Panc1 (cell line): ENCODE measurements around the gene TMEM184A. TPM values are rescaled to one million over a fixed set of nuclear protein-coding genes. Genes with fewer than 3 reads are reported as not detected.

ENCODE experiments used
- ATAC-seq: fragments of 200-7000 bp; cut with Tn5 transposase; 2 replicates; pipeline ENCODE4 v1.9.1; 2020; ENCODE audit warnings: mild to moderate bottlenecking, moderate library complexity
- BruUV-seq: library from RNA; stranded (reverse); fragments of 400-500 nt; replicated peaks from 2 replicates; lab custom pipeline; 2021; lab: Mats Ljungman, UMichigan
- CTCF ChIA-PET: fragments of 300-600 bp; sonication (Branson Sonifier 250); formaldehyde crosslinking; loops from one replicate; lab custom pipeline; 2022; ENCODE audit warnings: antibody characterized with exemption; lab: Charles Lee
- POLR2A ChIA-PET: fragments of 300-600 bp; sonication (Branson Sonifier 250); formaldehyde crosslinking; loops from one replicate; lab custom pipeline; 2022; ENCODE audit warnings: antibody characterized with exemption; lab: Charles Lee
- DNase-seq: peaks from one replicate; pipeline ENCODE4 v3.0.0-alpha.2; 2010; ENCODE audit warnings: low read depth, low spot score
- H3K27ac ChIP-seq: 2 replicates; pipeline ENCODE4 v1.5.1; 2011; ENCODE audit warnings: mild to moderate bottlenecking, low read length, inconsistent platforms
- H3K27me3 ChIP-seq: fragments of 200-500 bp; sonication (Bioruptor generic); 2 replicates; pipeline ENCODE4 v1.6.0; 2014; ENCODE audit warnings: low read length, inconsistent platforms; ENCODE audit not compliant: control insufficient read depth, insufficient read depth
- H3K36me3 ChIP-seq: fragments of 200-500 bp; sonication (Bioruptor generic); 2 replicates; pipeline ENCODE4 v1.5.1; 2014; ENCODE audit warnings: inconsistent platforms, mild to moderate bottlenecking, low read length, moderate library complexity; ENCODE audit not compliant: control insufficient read depth, insufficient read depth
- H3K4me1 ChIP-seq: 2 replicates; pipeline ENCODE4 v1.5.1; 2011; ENCODE audit warnings: inconsistent platforms, mild to moderate bottlenecking, low read length, moderate library complexity; ENCODE audit not compliant: control insufficient read depth, insufficient read depth
- H3K4me3 ChIP-seq, 2 experiments: 2 replicates each; pipeline ENCODE4 v1.5.1; 2011 to 2012; ENCODE audit warnings: low read depth in 2 of 2, low read length in 2 of 2, mild to moderate bottlenecking in 2 of 2, inconsistent platforms in 1 of 2, moderate library complexity in 1 of 2
- H3K9me3 ChIP-seq: fragments of 200-500 bp; sonication (Bioruptor generic); 2 replicates; pipeline ENCODE4 v1.5.1; 2014; ENCODE audit warnings: low read depth, mild to moderate bottlenecking, inconsistent platforms, low read length, moderate library complexity; ENCODE audit not compliant: control insufficient read depth, insufficient read depth
- POLR2AphosphoS5 ChIP-seq: IDR thresholded peaks from 2 replicates; pipeline ENCODE4 v1.6.1; 2012; ENCODE audit warnings: mild to moderate bottlenecking, low read depth, low read length, moderate library complexity
- SIN3A ChIP-seq: IDR thresholded peaks from 2 replicates; pipeline ENCODE4 v1.6.1; 2012; ENCODE audit warnings: low read depth, mild to moderate bottlenecking, low read length, moderate library complexity, borderline replicate concordance; ENCODE audit not compliant: insufficient read depth
- TCF7L2 ChIP-seq: IDR thresholded peaks from 2 replicates; pipeline ENCODE4 v1.6.1; 2011; ENCODE audit warnings: mild to moderate bottlenecking, low read depth, low read length, inconsistent platforms
- in situ Hi-C: cut with HindIII; loops from 2 replicates; pipeline ENCODE4 v1.10.0; 2016; ENCODE audit warnings: low sequenced_read_pairs, low pct_unique_long_range_greater_than_20kb
- intact Hi-C: fragments of 100-400 bp; cut with micrococcal nuclease; formaldehyde crosslinking; loops from one replicate; pipeline ENCODE4 v1.10.0; 2022; ENCODE audit not compliant: unreplicated experiment
- total RNA-seq: library from RNA; stranded (reverse); gene quantifications from one replicate; pipeline ENCODE4 v1.2.1, GENCODE V29; 2021; ENCODE audit not compliant: unreplicated experiment
- TF ChIP-seq, protein P1 (sequence below), 2 experiments: IDR thresholded peaks; 2 replicates each; pipeline ENCODE4 v1.6.1; 2011 to 2012; ENCODE audit warnings: low read depth in 2 of 2, control low read depth in 1 of 2, low read length in 1 of 2, mild to moderate bottlenecking in 1 of 2, moderate library complexity in 1 of 2; ENCODE audit not compliant: insufficient read depth in 1 of 2
- TF ChIP-seq, protein P2 (sequence below): fragments of 450-650 bp; IDR thresholded peaks from 2 replicates; pipeline ENCODE4 v1.5.1; 2017; ENCODE audit warnings: mild to moderate bottlenecking

The TMEM184A gene
- total RNA-seq, 1 experiment from 2014 or later: 9.2 TPM

DNA sequence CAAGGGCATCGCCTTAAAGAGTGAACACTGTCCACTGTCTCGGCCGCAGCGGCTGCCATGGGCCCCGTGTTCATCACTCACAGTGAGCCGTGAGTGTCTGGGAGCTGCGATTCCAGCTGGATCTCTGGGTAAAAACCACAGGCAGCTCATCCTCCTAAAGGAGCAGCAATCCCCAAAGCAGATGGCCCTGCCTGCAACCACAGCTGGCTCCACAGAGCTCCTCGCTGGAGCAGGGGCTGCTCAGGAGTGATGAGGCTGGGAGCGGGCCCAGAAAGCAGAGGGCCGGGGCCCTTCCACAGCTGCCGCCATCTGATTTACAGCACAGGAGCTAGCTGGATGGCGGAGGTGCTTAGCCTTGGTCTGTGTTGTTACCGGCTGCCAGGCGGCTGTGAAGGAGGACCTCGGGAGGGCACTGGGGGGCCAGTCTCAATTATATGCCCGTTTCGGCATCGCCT is 6.6 kb upstream of the TMEM184A start:
- ChIA-PET CTCF (no interaction called here), POLR2A (no interaction called here)
- no TSS peak for BruUV-seq
- Histone ChIP-seq H3K27me3 (no peaks in the 10 kb centered on the region), H3K27ac (no peak overlapping the region), H3K4me3 (no peak overlapping the region), H3K36me3 (no peaks in the 10 kb centered on the region), H3K4me1 (peaks cover 17% of the 10 kb centered on the region), H3K9me3 (no peaks in the 10 kb centered on the region)
- no peak for ATAC-seq
- in situ Hi-C loops: no loop called here
- no peak for DNase-seq
- intact Hi-C loops: no loop called here
- TF ChIP-seq SIN3A (no peak), TCF7L2 (no peak), POLR2AphosphoS5 (no peak)
- TF ChIP-seq, protein P1, sequence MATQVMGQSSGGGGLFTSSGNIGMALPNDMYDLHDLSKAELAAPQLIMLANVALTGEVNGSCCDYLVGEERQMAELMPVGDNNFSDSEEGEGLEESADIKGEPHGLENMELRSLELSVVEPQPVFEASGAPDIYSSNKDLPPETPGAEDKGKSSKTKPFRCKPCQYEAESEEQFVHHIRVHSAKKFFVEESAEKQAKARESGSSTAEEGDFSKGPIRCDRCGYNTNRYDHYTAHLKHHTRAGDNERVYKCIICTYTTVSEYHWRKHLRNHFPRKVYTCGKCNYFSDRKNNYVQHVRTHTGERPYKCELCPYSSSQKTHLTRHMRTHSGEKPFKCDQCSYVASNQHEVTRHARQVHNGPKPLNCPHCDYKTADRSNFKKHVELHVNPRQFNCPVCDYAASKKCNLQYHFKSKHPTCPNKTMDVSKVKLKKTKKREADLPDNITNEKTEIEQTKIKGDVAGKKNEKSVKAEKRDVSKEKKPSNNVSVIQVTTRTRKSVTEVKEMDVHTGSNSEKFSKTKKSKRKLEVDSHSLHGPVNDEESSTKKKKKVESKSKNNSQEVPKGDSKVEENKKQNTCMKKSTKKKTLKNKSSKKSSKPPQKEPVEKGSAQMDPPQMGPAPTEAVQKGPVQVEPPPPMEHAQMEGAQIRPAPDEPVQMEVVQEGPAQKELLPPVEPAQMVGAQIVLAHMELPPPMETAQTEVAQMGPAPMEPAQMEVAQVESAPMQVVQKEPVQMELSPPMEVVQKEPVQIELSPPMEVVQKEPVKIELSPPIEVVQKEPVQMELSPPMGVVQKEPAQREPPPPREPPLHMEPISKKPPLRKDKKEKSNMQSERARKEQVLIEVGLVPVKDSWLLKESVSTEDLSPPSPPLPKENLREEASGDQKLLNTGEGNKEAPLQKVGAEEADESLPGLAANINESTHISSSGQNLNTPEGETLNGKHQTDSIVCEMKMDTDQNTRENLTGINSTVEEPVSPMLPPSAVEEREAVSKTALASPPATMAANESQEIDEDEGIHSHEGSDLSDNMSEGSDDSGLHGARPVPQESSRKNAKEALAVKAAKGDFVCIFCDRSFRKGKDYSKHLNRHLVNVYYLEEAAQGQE (IDR thresholded peaks at IDR 0.05; ENCODE audit: insufficient read depth in 1 of 2, low read depth in 2 of 2, low read length in 1 of 2): no peak
- TF ChIP-seq, protein P2, sequence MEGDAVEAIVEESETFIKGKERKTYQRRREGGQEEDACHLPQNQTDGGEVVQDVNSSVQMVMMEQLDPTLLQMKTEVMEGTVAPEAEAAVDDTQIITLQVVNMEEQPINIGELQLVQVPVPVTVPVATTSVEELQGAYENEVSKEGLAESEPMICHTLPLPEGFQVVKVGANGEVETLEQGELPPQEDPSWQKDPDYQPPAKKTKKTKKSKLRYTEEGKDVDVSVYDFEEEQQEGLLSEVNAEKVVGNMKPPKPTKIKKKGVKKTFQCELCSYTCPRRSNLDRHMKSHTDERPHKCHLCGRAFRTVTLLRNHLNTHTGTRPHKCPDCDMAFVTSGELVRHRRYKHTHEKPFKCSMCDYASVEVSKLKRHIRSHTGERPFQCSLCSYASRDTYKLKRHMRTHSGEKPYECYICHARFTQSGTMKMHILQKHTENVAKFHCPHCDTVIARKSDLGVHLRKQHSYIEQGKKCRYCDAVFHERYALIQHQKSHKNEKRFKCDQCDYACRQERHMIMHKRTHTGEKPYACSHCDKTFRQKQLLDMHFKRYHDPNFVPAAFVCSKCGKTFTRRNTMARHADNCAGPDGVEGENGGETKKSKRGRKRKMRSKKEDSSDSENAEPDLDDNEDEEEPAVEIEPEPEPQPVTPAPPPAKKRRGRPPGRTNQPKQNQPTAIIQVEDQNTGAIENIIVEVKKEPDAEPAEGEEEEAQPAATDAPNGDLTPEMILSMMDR: no peak

- H3K4me1 ChIP-seq: peaks cover 12% of the 10 kb centered on the region
- TF ChIP-seq, protein P2: no peak
- TF ChIP-seq, protein P1 (IDR thresholded peaks at IDR 0.05; ENCODE audit: insufficient read depth in 1 of 2, low read depth in 2 of 2, low read length in 1 of 2): no peak
- TF ChIP-seq POLR2AphosphoS5 (no peak), SIN3A (no peak), TCF7L2 (no peak)
- no peaks in the 10 kb centered on the region for H3K27me3 ChIP-seq
- no peaks in the 10 kb centered on the region for H3K9me3 ChIP-seq
- no peaks in the 10 kb centered on the region for H3K36me3 ChIP-seq
- BruUV-seq: no TSS peak
- no peak for DNase-seq
- ChIA-PET POLR2A (no interaction called here), CTCF (no interaction called here)
- intact Hi-C loops (no loop called here), in situ Hi-C loops (no loop called here)
- ATAC-seq: no peak
- H3K4me3 ChIP-seq: no peak overlapping the region
- no peak overlapping the region for H3K27ac ChIP-seq
These were observed 6.1 kb upstream of the TMEM184A start for GRCh38 chr7:1562116-1562515.
